NCI-H82 treated with DMSO at 0.1 percent for 48 hours (cell line): ENCODE data around the gene GNG2.

Experiments
- DNase-seq: peaks from one replicate; lab custom pipeline; 2025; ENCODE audit not compliant: unreplicated experiment; lab: John Stamatoyannopoulos, UW

GNG2 gene

GRCh38 chr14:51860164-51860824 lies at the start of gene GNG2:
GNG2 (plus strand) TSS chr14:51860612; CDS start chr14:51950679, 90,067 bp downstream.
- DNase-seq, result peak; percentile 50

GRCh38 chr14:51811706-51812105 lies 48.7 kb upstream of the GNG2 start:
- DNase-seq, result no peak

- no peak for DNase-seq
Observed at GRCh38 chr14:51816031-51816430, 44.4 kb upstream of the GNG2 start.

- no peak for DNase-seq
Observed at GRCh38 chr14:51817326-51817725, 43.1 kb upstream of the GNG2 start.

- DNase-seq, result no peak
Observed at GRCh38 chr14:51818748-51819380, 41.5 kb upstream of the GNG2 start.

- no peak for DNase-seq
Observed at GRCh38 chr14:51821822-51822221, 38.6 kb upstream of the GNG2 start.

- no peak for DNase-seq
Observed at GRCh38 chr14:51822499-51822898, 37.9 kb upstream of the GNG2 start.

GRCh38 chr14:51823706-51824105 lies 36.7 kb upstream of the GNG2 start:
- DNase-seq, result no peak

GRCh38 chr14:51824191-51824590 lies 36.2 kb upstream of the GNG2 start:
- no peak for DNase-seq

GRCh38 chr14:51825926-51826325 lies 34.5 kb upstream of the GNG2 start:
- no peak for DNase-seq

- no peak for DNase-seq
Observed at GRCh38 chr14:51828017-51828797, 32.2 kb upstream of the GNG2 start.

GRCh38 chr14:51834240-51834639 lies 26.2 kb upstream of the GNG2 start:
- no peak for DNase-seq

GRCh38 chr14:51836417-51836816 lies 24.0 kb upstream of the GNG2 start:
- no peak for DNase-seq

GRCh38 chr14:51844081-51844881 lies 16.1 kb upstream of the GNG2 start:
- DNase-seq, result no peak

GRCh38 chr14:51845811-51846210 lies 14.6 kb upstream of the GNG2 start:
- DNase-seq, result no peak

- no peak for DNase-seq
Observed at GRCh38 chr14:51846631-51847488, 13.6 kb upstream of the GNG2 start.

GRCh38 chr14:51847489-51847796 lies 13.0 kb upstream of the GNG2 start:
- DNase-seq, result no peak

- no peak for DNase-seq
Observed at GRCh38 chr14:51848120-51848519, 12.3 kb upstream of the GNG2 start.

GRCh38 chr14:51849097-51849496 lies 11.3 kb upstream of the GNG2 start:
- DNase-seq, result no peak

GRCh38 chr14:51850651-51851050 lies 9.8 kb upstream of the GNG2 start:
- no peak for DNase-seq

GRCh38 chr14:51852541-51852940 lies 7.9 kb upstream of the GNG2 start:
- DNase-seq, result no peak
